ENCODE measurements around the gene PLOD2. TPM values are rescaled to one million over a fixed set of nuclear protein-coding genes. Genes with fewer than 3 reads are reported as not detected.

Gene PLOD2
- total RNA-seq, 1 experiment from 2014 or later, result 36.6 TPM

GRCh38 chr3:146136647-146137046, 24.3 kb downstream of the PLOD2 start:
- no peaks in the 10 kb centered on the region for H3K27me3 Mint-ChIP-seq (ENCODE audit: low read depth)
- ATAC-seq (no peak), DNase-seq (ENCODE audit: low spot score) (no peak)
- ChIA-PET CTCF (no interaction called here), POLR2A (no interaction called here)
- H3K36me3 Mint-ChIP-seq, result peaks cover 6% of the 10 kb centered on the region; the same call in 1 of the 2 replicates
- H3K9me3 Mint-ChIP-seq, result peaks cover 9% of the 10 kb centered on the region
- TF ChIP-seq HMGA2 (CRISPR knock-in tag; IDR thresholded peaks at IDR 0.05) (no peak), ZNF671 (CRISPR knock-in tag; IDR thresholded peaks at IDR 0.05) (no peak), FOXJ3 (CRISPR knock-in tag; IDR thresholded peaks at IDR 0.05; ENCODE audit: borderline replicate concordance) (no peak), RELA (CRISPR knock-in tag; IDR thresholded peaks at IDR 0.05; ENCODE audit: borderline replicate concordance) (no peak), ATF3 (CRISPR knock-in tag; conservative IDR thresholded peaks at IDR 0.05) (no peak), NFYB (CRISPR knock-in tag; conservative IDR thresholded peaks at IDR 0.05; ENCODE audit: low read depth) (no peak), MYBL2 (CRISPR knock-in tag; IDR thresholded peaks at IDR 0.05) (no peak), FOXK1 (CRISPR knock-in tag; IDR thresholded peaks at IDR 0.05) (no peak), NFE2L1 (CRISPR knock-in tag; IDR thresholded peaks at IDR 0.05) (no peak), USF1 (CRISPR knock-in tag; IDR thresholded peaks at IDR 0.05) (no peak), ARID4B (CRISPR knock-in tag; IDR thresholded peaks at IDR 0.05; ENCODE audit: borderline replicate concordance) (no peak), ATF1 (CRISPR knock-in tag; IDR thresholded peaks at IDR 0.05) (no peak), FOXP1 (CRISPR knock-in tag; IDR thresholded peaks at IDR 0.05; ENCODE audit: borderline replicate concordance) (no peak), FOXP4 (CRISPR knock-in tag; IDR thresholded peaks at IDR 0.05) (no peak)
- peaks cover 34% of the 10 kb centered on the region for H3K4me1 Mint-ChIP-seq
- H3K27ac Mint-ChIP-seq, result no peak overlapping the region
- no peak overlapping the region for H3K4me3 Mint-ChIP-seq

- DNase-seq (ENCODE audit: low spot score) (no peak), ATAC-seq (peak; percentile 99)
- Mint-ChIP-seq H3K9me3 (peaks cover 10% of the 10 kb centered on the region), H3K4me3 (peak overlapping the region; percentile 22), H3K4me1 (peaks cover 27% of the 10 kb centered on the region), H3K36me3 (peaks cover 14% of the 10 kb centered on the region; the same call in 1 of the 2 replicates), H3K27ac (peak overlapping the region; percentile 96), H3K27me3 (ENCODE audit: low read depth) (no peaks in the 10 kb centered on the region)
- POLR2A ChIA-PET, result no interaction called here
- CTCF ChIA-PET, result interaction anchor here (0.9 kb wide), 1 partner anchor 55 kb away, joined by 3 read pairs; no protein-coding TSS in a partner anchor
- TF ChIP-seq ZNF423 (CRISPR knock-in tag; IDR thresholded peaks at IDR 0.05), result no peak
- TF ChIP-seq NR1H2 (CRISPR knock-in tag; IDR thresholded peaks at IDR 0.05), result no peak
- TF ChIP-seq OVOL2 (CRISPR knock-in tag; IDR thresholded peaks at IDR 0.05; ENCODE audit: borderline replicate concordance), result no peak
- no peak for TF ChIP-seq JUN (CRISPR knock-in tag; IDR thresholded peaks at IDR 0.05)
- TF ChIP-seq NFYB (CRISPR knock-in tag; conservative IDR thresholded peaks at IDR 0.05; ENCODE audit: low read depth), result no peak
- TF ChIP-seq ARID4B (CRISPR knock-in tag; IDR thresholded peaks at IDR 0.05; ENCODE audit: borderline replicate concordance), result no peak
- no peak for TF ChIP-seq TEAD4 (CRISPR knock-in tag; IDR thresholded peaks at IDR 0.05)
- no peak for TF ChIP-seq USF2 (CRISPR knock-in tag; IDR thresholded peaks at IDR 0.05)
Observed at GRCh38 chr3:146134348-146135117, 26.5 kb downstream of the PLOD2 start.
